Activated CD4-positive, alpha-beta T cell treated with anti-CD3 and anti-CD28 coated beads for 48 hours (primary cell): Measurements from ENCODE around the gene NDUFA11.

ENCODE experiments used
- DNase-seq: peaks from one replicate; pipeline ENCODE4 v3.0.0-alpha.2; 2020

The NDUFA11 gene

GRCh38 chr19:5905114-5905778, 1.7 kb upstream of the NDUFA11 start:
- DNase-seq = no peak

- DNase-seq = peak; percentile 100
Observed at GRCh38 chr19:5904352-5905113, 943 bp upstream of the NDUFA11 start, which contains the start of gene VMAC. Gene VMAC, plus strand, starts transcription at chr19:5904872. Its CDS starts 19 bp downstream, at chr19:5904891.

- DNase-seq = peak; percentile 23
Observed at GRCh38 chr19:5903056-5903623, 450 bp downstream of the NDUFA11 start.

- no peak for DNase-seq
Observed at GRCh38 chr19:5900976-5901375, 2.6 kb downstream of the NDUFA11 start.

GRCh38 chr19:5899728-5900526, 3.7 kb downstream of the NDUFA11 start:
- no peak for DNase-seq

GRCh38 chr19:5897189-5897969, 6.2 kb downstream of the NDUFA11 start:
- no peak for DNase-seq

- no peak for DNase-seq
Observed at GRCh38 chr19:5896365-5897076, 7.1 kb downstream of the NDUFA11 start.

GRCh38 chr19:5895890-5896289, 7.7 kb downstream of the NDUFA11 start:
- no peak for DNase-seq

- DNase-seq = no peak
Observed at GRCh38 chr19:5895409-5895808, 8.2 kb downstream of the NDUFA11 start.

GRCh38 chr19:5894704-5895349, 8.8 kb downstream of the NDUFA11 start:
- no peak for DNase-seq

- no peak for DNase-seq
Observed at GRCh38 chr19:5893907-5894703, 9.5 kb downstream of the NDUFA11 start.

GRCh38 chr19:5893296-5893903, 10.2 kb downstream of the NDUFA11 start:
- no peak for DNase-seq

- no peak for DNase-seq
Observed at GRCh38 chr19:5892772-5893275, 10.8 kb downstream of the NDUFA11 start.

GRCh38 chr19:5891938-5892771, 11.4 kb downstream of the NDUFA11 start:
- DNase-seq = peak; percentile 38

- DNase-seq = no peak
Observed at GRCh38 chr19:5891572-5891937, 12.0 kb downstream of the NDUFA11 start.

GRCh38 chr19:5890099-5890498, 13.5 kb downstream of the NDUFA11 start:
- no peak for DNase-seq

- no peak for DNase-seq
Observed at GRCh38 chr19:5889288-5889971, 14.2 kb downstream of the NDUFA11 start.
